GM18520 (cell line): Measurements from ENCODE around the gene GRIK3.
"Not testable (repeated sequence)": the region's sequence is repeated elsewhere in the genome, so short reads cannot be mapped to it uniquely, and the experiment has no call there.

Experiments used
- ATAC-seq: cut with Tn5 transposase; IDR thresholded peaks from one replicate; pipeline ENCODE4 v1.9.1; 2021; ENCODE audit not compliant: unreplicated experiment

The GRIK3 gene

DNA sequence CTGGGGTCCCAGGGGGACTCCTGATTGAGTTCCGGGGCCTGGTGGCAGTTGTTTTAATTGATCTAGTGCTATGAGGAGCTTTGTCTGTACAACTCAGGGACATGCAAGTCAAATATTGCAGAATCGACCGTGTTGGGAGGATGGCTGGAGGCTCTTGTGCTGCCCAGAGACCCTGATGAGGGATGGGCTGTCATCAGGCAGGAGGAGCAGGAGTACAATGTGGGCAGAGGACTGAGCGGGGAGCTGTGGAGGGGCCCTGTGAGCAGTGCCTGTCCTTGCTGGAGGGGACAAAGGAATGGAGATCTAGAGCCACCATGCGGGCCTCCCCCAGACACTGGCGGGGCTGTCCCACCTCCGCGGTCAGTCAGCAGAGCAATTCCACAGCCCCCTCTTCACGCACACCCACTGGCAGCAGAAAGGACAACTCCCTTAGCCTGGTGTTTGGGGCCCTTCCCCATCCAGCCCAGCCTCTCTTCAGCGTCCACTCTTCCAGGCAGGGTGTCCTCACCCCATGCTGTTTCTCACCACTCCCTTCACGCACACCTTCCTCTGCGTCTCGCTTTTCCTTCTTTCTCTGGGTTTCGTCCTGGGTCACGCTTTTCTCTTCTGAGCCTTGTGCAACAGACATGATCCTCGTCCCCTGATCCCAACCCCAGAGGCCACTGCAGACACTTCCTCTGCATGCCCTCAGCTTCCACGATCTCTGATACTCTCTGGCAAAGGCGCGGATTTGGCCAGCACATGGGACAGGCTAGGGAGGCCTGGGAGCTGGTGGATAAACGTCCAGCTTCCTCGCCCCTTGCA, 122.6 kb downstream of the GRIK3 start:
- no peak for ATAC-seq

GRCh38 chr1:36910886-36911540, 123.3 kb downstream of the GRIK3 start:
- ATAC-seq: no peak

DNA sequence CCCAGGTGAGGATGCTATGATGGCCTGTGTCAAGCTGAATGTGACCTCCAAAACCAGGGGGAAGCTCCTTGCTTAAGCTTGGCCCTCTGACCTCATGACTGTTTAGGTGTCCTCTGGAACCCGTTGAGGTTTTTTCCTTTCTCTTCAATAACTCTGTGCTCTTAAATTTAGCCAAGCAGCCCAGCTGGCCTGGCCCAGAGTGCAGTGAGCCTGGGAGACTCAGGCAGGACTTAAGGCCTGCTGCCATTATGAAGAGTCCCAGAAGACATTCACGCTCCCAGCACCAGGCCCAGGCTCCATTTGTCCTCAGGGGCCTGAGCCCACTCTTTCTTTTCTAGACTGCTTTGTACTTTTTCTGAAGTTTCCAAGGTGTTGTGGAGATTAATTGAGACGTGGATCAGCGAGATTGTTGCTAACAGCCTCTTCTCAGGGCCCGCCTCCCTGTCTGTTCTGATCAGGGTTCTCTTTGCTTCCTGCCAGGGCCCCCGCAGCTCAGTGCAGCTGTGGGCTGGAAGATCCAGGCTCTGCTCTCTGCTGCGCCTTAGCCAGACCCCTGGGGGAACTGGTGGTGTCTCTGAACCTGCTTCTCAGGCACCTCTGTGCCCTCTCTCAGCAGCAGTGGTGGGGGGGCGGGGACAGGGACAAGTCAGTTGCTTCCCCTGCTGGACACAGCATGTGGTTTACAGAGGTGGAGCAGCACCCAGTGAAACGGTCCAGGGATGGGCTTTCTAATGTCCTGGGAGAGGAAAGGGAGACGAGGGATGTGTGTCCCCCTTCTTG, 124.2 kb downstream of the GRIK3 start:
- ATAC-seq: no peak

- not testable (repeated sequence) for ATAC-seq
Measured at GRCh38 chr1:36909359-36909758, 125.0 kb downstream of the GRIK3 start.

GRCh38 chr1:36908096-36908495, 126.2 kb downstream of the GRIK3 start:
- no peak for ATAC-seq

DNA sequence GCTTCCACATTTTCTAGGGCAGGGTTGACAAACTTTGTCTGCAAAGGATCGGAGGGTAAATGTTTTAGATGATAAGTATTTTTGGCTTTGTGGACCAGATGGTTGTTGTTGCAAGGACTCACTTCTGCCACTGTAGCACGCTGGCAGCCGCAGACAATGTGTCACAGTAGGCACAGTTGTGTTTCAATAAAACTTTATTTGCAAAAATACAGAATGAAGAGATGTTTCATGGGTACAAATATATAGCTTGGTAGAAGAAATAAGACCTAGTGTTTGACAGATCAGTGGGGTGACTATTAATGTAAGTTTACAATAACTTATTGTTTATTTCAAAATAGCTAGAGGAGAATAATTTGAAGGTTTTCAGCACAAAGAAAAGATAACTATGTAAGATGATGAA, 127.8 kb downstream of the GRIK3 start:
- ATAC-seq: no peak

- ATAC-seq: no peak
Measured at GRCh38 chr1:36905941-36906340, 128.4 kb downstream of the GRIK3 start.

DNA sequence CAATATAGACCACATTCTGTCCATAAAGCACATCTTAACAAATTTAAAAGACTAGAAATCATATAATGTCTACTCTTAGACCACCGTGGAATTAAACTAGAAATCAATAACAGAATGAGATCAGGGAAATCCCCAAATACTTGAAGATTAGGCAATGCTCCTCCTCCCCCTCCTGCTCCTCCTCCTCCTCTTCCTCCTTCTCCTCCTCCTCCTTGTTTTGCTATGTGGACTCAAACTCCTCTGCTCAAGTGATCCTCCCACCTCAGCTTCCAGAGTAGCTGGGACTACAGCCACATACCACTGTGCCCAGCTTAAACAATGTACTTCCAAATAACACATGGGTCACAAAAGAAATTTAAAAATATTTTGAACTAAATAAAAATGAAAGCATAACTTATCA, 134.2 kb downstream of the GRIK3 start:
- no peak for ATAC-seq

DNA sequence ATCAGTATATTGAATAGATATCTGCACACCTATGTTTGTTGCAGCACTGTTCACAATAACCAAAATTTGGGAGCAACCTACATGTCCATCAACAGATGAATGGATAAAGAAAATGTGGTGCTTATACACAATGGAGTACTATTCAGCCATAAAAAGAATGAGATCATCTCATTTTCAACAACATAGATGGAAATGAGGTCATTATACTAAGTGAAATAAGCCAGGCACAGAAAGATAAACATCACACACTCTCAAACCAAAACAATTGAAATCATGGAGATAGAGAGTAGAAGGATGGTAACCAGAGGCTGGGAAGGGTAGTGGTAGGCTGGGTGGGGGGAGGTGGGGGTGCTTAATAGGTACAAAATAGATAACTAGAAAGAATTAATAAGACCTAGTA, 136.5 kb downstream of the GRIK3 start:
- ATAC-seq: not testable (repeated sequence)

- no peak for ATAC-seq
Measured at GRCh38 chr1:36894824-36895223, 139.5 kb downstream of the GRIK3 start.

- no peak for ATAC-seq
Measured at GRCh38 chr1:36890776-36891175, 143.5 kb downstream of the GRIK3 start.

- no peak for ATAC-seq
Measured at GRCh38 chr1:36889478-36890226, 144.7 kb downstream of the GRIK3 start.

DNA sequence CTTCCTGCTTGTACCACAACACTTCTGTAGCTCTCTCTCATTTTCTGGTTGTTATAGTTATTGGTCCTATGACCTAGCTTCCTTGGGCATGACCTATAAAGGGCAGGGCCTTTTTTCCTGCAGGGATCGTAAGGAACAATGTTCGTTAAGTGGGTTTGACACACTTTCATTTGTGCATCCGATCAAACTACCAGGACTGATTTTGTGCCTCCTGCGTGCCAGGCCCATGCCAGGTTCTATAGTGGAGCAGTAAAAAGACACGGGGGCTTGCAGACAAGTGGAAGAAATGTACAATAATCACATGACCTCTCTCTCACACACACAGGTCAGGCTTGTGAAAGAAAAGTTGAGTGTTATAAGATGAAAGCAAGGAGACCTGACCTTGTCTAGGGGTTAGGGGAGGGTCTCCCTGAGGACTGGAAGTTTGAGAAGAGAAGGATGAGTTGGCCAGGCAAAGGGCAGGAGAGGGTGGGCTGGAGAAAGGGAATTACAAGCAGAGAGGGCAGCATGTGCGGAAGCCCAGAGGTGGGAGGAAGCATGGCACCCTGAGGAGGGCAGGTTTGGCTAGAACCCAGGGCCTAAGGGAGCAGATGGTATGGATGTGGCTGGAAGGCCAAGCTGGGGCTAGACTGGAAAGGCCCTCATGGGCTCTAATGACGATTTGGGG, 145.4 kb downstream of the GRIK3 start:
- no peak for ATAC-seq

GRCh38 chr1:36885540-36886357, 148.6 kb downstream of the GRIK3 start:
- ATAC-seq: no peak

DNA sequence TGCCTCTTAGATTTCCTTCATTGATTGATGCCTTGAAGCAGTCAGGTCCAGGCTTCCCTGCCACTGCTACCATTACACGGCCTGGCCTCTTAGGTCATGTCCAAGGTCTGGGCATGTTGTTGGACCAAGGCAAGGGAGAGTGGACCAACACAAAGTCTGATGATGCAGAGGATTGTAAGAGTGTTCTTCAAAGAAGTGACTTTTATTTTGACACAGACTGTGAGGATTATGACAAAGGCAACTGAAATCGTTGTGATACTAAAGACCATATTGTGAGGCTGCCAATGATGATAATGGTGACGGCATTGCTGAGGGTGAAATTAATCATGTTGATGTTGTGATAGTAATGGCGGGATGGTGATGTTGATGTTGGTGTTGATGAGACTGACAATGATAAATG, 149.5 kb downstream of the GRIK3 start:
- ATAC-seq: no peak

DNA sequence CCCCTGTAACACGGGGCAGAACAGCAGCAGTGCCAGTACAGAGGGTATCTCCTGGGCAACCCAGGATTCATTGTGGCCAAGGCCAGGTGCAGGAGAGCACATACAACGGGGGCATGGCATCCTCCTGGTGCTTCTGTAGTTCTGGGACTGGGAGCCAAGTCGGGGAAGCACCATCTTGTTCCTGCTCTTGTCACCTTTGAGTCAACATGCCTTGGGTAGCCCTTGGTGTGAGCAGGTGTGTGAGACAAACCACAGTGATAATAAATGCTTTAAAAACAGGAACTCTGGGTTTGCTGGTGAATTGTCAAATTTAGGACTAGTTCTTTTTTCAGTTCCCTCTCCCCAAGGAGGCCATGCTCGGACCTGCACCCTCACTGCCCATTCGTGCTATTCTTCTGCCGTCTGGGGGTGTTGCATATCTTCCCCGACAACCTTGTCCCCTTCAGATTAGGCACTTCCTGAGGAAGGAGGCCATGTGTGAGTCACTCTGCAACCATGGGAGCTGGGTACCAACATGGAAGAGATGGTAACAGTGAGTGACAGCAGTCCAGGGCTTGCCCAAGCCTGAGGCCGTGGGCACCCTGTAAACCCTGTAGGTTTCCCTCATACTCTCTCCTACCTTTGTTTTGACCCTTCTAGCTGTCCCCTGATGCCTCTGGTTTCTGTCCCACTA, 150.2 kb downstream of the GRIK3 start:
- no peak for ATAC-seq

DNA sequence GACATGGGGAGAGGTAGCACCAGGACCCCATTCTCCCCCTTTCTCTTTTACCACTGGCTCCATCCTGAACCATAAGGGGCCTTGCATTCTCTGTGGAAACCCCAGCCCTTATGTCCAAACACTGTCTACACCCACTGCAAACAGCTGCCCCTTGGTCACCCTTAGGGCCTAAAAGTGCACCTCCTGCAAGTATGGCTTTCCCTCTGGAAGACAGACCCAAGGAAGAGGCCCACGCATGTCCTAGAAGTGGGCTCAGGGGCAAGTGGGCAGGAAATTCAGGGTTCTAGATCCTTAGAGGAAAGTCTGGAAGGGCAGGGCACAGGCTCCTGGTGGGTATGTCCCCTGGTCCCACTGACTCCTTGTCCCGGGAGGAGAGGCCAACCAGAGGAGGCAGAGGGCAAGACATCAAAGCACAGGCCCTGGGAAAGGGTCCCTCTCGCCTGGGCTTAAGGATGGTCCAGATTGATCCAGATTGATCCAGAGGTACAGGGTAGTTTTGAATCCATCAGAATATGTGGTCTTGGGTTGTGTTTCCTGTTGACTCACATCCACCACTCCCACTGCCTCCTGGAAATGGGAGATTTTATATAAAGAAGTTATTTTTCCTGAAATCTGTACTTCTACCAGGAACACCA, 150.9 kb downstream of the GRIK3 start:
- ATAC-seq: no peak

- ATAC-seq: no peak
Measured at GRCh38 chr1:36882536-36883285, 151.6 kb downstream of the GRIK3 start.
